Measurements from ENCODE around the gene ITPRIP.
A peak's percentile ranks its signal among the peaks of the same experiment; 100 is the strongest.

The ITPRIP gene, protein sequence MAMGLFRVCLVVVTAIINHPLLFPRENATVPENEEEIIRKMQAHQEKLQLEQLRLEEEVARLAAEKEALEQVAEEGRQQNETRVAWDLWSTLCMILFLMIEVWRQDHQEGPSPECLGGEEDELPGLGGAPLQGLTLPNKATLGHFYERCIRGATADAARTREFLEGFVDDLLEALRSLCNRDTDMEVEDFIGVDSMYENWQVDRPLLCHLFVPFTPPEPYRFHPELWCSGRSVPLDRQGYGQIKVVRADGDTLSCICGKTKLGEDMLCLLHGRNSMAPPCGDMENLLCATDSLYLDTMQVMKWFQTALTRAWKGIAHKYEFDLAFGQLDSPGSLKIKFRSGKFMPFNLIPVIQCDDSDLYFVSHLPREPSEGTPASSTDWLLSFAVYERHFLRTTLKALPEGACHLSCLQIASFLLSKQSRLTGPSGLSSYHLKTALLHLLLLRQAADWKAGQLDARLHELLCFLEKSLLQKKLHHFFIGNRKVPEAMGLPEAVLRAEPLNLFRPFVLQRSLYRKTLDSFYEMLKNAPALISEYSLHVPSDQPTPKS

GRCh38 chr10:104337985-104338735, at the start of gene ITPRIP:
Gene ITPRIP (minus strand): TSS chr10:104338465. CDS start chr10:104316051, 22,414 bp downstream.
- peak; percentile 84 for DNase-seq (ENCODE audit: low read depth, low spot score)

- no peak for DNase-seq (ENCODE audit: low read depth, low spot score)
These were observed 49.0 kb upstream of the ITPRIP start for GRCh38 chr10:104387130-104387888.

GRCh38 chr10:104380336-104380735, 42.1 kb upstream of the ITPRIP start:
- no peak for DNase-seq (ENCODE audit: low read depth, low spot score)

GRCh38 chr10:104376784-104377300, 38.6 kb upstream of the ITPRIP start:
- no peak for DNase-seq (ENCODE audit: low read depth, low spot score)

DNA sequence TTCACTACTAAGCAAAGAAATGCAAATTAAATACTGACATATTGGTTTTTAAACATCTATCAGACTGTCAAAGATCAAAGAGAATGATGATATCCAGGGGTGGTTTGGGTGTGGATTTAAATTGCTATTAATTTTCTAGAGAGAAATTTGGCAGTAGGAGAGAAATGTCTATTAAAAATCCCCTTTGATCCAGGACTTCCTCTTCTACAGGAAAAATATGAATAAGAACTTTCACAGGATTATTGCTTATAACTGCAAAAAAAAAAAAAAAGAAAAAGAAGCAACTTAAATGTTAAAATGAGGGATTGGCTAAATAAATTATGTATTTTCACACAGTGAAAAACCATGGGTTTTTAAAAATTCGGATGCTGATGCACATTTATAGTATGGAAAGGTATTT, 36.3 kb upstream of the ITPRIP start:
- no peak for DNase-seq (ENCODE audit: low read depth, low spot score)

GRCh38 chr10:104371753-104372152, 33.5 kb upstream of the ITPRIP start:
- no peak for DNase-seq (ENCODE audit: low read depth, low spot score)

- DNase-seq (ENCODE audit: low read depth, low spot score), result no peak
These were observed 30.1 kb upstream of the ITPRIP start for GRCh38 chr10:104368381-104368780.

- no peak for DNase-seq (ENCODE audit: low read depth, low spot score)
These were observed 29.6 kb upstream of the ITPRIP start for GRCh38 chr10:104367904-104368303.

GRCh38 chr10:104359811-104360210, 21.5 kb upstream of the ITPRIP start:
- no peak for DNase-seq (ENCODE audit: low read depth, low spot score)

DNA sequence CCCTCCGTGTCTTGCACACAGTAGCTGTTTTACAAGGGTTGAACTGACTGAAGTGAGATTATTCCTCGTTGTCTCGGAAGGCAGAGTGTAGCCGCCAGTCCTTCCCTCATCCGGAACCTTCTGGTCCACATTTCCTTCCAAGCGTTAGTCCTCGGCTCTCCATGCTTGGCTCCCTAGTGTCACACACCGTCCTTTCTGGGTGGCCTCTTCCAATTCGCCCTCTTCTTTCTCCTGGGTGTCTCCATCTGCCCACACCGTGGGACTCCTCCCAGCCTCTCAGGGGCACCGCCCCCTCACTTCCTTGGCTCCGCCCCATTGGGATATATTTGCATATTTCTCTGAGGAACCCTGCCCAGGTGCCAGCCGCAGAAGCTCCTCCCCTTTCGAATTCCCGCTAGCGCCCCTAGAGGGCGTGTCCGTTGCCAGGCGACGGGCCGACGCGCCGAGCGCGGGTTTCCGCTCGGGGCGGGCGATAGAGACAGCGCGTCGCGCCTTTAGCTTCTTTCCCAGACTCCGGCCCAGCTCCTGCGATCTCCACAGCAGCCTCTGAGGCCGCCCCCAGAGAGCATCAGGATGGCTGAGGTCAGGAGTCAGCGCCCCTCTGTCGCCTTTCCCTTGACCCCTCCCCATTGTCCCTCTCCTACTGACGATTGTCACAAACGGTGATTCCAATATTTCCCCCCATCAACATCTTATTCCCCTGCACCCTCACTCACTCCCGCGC, 15.2 kb upstream of the ITPRIP start, which contains the start of gene CFAP58:
CFAP58 (plus strand) TSS at position 509 of the 724 bp plus-strand sequence; CDS start at position 574, 65 bp downstream.
- DNase-seq (ENCODE audit: low read depth, low spot score), result peak; percentile 98

GRCh38 chr10:104351919-104352318, 13.7 kb upstream of the ITPRIP start:
- DNase-seq (ENCODE audit: low read depth, low spot score), result no peak

GRCh38 chr10:104351061-104351702, 12.9 kb upstream of the ITPRIP start:
- DNase-seq (ENCODE audit: low read depth, low spot score), result no peak

DNA sequence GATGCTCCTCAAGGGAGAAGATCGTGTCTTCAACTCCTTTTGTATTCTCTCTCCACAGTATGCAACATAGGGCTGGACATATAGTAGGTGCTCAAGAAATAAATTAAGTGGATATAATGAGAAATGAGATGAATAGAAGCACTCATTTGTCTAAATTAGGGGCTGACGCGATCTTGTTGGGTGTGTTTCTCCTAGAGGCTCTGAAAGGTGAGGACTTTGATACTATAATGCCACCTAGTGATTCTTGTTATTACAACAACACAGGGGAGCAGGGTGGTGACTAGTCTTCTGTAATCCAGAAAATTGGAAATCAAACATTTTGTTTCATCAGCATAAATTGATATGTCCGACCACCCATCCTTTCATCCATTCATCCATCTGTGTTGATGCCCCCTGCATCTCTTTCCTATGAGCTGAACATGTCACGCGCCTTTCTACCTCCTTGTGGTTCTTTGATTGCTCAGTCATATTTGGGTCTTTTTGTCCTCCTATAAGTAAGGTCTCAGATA, 11.9 kb upstream of the ITPRIP start:
- DNase-seq (ENCODE audit: low read depth, low spot score), result peak; percentile 29

DNA sequence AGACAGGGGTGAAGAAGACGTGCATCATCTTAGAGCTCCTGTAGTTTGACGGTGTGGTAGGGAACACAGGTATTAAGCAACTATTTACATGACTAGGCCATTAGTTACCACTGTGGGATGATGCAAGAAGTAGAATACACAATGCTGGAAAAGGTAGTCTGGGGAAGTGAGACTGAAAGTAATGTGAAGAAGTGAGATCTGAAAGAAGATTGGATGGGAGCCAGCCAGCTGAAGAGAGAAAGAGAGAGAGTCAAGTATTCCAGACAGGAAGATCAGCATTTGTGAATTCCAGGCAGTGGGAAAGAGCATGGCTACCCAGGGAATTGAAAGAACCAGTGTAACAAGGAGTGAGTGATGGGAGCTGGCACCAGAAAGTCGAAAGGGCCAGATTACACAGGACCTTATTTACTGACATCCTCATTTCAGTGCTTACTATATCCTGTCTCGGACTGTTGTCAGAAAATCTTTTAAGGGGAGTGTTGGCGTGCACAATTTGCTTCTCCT, 11.4 kb upstream of the ITPRIP start:
- DNase-seq (ENCODE audit: low read depth, low spot score), result peak; percentile 37

DNA sequence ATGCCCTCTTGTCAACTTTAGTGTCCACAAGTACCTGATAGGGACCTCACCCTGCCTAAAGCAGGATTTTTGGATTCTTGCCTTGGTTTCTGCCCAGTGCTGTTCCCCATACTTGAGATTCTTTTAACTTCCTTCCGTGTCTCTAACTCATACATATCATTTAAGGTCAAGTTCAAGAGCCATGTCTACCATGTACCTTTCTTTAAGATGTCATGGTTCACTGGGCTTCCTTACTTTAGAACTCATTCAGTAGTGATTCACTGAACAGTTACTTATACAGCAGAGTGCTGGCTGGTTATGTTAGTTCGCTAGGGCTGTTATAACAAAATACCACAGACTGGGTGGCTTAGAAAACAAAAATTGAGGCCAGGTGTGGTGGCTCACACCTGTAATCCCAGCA, 10.3 kb upstream of the ITPRIP start:
- no peak for DNase-seq (ENCODE audit: low read depth, low spot score)

- DNase-seq (ENCODE audit: low read depth, low spot score), result no peak
These were observed 9.2 kb upstream of the ITPRIP start for GRCh38 chr10:104347295-104348045.

DNA sequence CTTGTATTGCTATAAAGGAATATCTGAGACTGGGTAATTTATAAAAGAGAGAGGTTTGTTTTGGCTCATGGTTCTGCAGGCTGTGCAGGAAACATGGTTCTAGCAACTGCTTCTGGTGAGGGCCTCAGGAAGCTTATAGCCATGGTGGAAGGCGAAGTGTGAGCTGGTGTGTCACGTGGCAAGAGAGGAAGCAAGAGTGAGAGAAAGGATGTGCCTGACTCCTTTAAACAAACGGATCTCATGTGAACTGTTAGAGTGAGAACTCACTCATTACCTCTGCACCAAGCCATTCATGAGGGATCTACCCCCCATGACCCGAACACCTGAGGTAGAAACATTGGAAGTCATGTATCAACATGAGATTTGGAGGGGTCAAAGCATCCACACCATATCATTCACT, 7.7 kb upstream of the ITPRIP start:
- DNase-seq (ENCODE audit: low read depth, low spot score), result no peak

DNA sequence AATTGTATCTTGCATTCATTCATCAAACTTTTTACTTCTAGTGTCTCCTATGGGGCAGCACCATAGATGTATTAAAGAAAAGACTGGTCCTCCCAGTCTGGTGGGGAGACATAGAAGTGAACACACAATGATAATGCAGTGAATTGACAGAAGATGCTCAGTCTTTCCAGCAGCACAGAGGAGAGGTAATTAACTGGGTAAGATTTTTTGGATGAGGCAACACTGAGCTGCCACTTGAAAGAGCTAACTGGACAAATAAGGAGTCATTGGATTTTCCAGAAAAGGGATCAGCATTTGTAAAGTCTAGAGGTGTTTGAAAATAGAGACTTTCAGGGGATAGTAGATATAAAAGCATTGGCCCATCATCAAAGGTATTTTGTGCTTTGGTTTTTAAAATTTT, 7.2 kb upstream of the ITPRIP start:
- DNase-seq (ENCODE audit: low read depth, low spot score), result no peak

GRCh38 chr10:104344219-104344618, 6.0 kb upstream of the ITPRIP start:
- no peak for DNase-seq (ENCODE audit: low read depth, low spot score)

Measured in ELF-1 (cell line).